ENCODE data around the gene NF2. TPM values are rescaled to one million over a fixed set of nuclear protein-coding genes. Genes with fewer than 3 reads are reported as not detected.

The NF2 gene
- total RNA-seq, 1 donor from 2014 or later, result 36.2 TPM

DNA sequence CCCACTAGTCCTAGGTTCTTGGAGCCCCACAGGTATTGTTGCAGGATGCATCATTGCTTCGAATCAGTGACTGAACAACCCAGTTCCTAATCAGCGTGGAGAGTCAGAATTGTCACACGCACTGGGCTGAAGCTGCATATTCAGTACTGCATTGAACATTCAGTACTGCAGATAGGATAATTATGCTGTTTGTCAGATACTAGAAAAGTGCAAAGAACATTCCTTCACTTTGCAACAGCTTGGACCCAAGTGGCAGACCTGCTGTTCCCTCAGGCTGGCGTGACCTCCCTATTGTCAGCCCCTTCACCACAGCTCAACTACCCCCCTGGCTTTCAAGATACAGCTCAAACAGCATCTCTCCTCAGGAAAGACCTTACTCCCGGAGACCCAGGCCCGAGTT is 27.6 kb downstream of the NF2 start:
- DNase-seq (ENCODE audit: low spot score), result no peak

GRCh38 chr22:29631725-29632124 is 28.3 kb downstream of the NF2 start:
- no peak for DNase-seq (ENCODE audit: low spot score)

DNA sequence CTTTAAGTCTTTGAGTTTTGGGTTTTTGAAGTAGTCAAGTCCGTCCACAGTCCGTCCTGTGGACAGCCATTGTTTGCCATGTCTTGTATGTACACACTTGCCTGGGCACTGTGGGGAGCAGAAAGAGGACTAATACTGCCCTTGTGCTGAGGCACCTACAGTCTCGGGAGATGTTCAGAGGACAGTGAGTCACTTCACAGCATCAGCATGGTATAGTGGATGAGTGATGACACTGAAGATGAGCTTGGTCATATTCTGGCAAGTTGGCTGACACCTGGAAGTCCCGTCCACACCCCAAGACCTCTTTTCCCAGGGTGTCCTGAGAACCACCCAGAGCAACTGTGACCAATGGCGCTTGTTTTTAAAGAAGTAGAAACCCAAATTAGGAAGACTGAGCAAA is 29.2 kb downstream of the NF2 start:
- DNase-seq (ENCODE audit: low spot score), result no peak

GRCh38 chr22:29633514-29634312 is 30.3 kb downstream of the NF2 start:
- no peak for DNase-seq (ENCODE audit: low spot score)

- DNase-seq (ENCODE audit: low spot score), result no peak
Observed at GRCh38 chr22:29634847-29635246, 31.4 kb downstream of the NF2 start.

DNA sequence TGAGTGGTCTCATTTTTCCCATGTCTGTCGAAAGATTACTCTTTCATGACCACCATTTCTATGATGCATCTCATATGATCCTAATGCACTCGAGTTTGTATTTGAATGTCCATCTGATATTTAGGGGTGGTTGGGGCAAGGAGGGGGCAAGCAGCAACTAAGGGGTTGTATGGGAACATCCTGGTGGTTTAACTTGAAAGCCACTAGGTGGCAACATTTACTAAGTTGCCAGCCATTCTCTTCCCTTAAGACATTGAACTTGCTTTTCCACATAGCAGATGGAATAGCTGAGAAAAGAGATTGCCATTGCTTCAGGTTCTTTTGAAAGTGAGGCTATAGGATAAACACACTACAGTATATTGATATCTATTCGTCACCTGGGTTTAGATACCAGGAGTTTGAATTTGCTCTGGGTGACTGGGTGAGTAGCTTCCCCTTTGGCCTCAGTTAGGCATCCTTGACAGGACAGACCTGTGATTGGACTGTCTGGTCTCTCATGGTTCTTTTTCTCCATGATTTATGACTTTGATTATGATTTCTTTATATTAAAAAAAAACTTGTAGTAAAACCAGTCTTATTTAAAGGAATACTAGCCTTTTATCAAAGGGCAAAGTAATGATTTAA is 32.4 kb downstream of the NF2 start:
- no peak for DNase-seq (ENCODE audit: low spot score)

GRCh38 chr22:29636751-29637150 is 33.3 kb downstream of the NF2 start:
- no peak for DNase-seq (ENCODE audit: low spot score)

GRCh38 chr22:29637181-29637580 is 33.7 kb downstream of the NF2 start:
- DNase-seq (ENCODE audit: low spot score), result no peak

DNA sequence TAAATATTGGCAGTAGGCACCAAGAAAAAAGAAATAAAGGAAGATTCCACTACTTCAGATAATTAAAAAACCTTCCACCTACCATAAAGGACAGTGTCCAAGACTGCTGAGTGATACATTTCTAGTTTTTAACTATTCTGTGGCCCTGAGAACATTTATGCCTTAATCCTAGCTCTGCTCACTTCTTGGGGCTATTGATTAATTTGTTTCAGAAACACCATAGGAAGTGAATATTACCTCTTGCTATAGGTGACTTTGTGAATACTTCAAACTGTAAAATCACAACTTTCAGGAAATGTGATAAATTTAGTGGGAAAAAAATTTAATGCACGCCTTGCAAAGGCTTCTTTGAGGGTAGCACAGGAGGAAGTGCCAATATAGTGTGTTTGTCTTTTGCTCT is 35.2 kb downstream of the NF2 start:
- no peak for DNase-seq (ENCODE audit: low spot score)

DNA sequence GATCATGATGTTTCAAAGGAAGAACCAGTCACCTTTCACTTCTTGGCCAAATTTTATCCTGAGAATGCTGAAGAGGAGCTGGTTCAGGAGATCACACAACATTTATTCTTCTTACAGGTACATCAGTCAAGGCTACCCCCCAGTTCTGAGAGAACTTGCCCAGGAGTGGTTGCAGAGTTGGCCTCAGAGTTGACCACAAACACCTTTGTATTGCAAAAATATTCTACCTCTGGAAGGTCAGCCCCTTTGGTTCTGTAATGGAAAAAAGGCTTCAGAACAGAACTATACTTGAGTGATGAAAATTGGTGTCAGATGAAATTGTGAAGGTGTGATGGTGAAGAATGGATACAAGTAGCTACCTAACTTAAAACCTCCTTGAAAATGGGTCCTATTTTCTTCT is 35.7 kb downstream of the NF2 start:
- DNase-seq (ENCODE audit: low spot score), result no peak

DNA sequence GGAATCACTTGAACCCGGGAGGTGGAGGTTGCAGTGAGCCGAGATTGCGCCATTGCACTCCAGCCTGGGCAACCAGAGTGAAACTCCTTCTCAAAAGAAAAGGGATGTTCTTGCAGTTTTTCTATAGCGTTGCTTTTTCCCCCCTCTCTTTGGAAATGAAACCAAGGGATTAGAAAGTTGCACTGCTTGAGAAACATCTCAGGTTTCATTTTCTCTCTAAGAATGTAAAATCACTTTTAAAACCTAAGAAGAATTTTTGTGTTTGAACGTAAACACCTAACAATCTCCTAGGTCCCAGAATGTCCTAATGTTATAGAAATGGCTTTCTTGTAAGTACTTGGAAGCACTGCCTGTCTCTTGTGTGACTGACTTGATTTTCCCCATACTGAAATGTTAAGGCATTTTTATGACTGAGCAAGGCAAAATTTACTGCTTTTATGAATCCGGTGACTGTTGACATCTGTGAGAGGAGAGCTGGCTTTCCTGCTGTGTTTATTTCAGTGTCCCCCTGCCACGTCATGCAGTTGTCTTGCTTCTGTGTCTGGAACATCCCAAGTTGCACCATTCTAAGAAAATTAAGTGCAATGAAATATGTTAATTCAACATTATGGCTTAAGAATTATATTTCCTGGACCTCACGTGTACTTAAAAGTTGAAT is 37.7 kb downstream of the NF2 start:
- DNase-seq (ENCODE audit: low spot score), result no peak

GRCh38 chr22:29641700-29642330 is 38.4 kb downstream of the NF2 start:
- DNase-seq (ENCODE audit: low spot score), result no peak

DNA sequence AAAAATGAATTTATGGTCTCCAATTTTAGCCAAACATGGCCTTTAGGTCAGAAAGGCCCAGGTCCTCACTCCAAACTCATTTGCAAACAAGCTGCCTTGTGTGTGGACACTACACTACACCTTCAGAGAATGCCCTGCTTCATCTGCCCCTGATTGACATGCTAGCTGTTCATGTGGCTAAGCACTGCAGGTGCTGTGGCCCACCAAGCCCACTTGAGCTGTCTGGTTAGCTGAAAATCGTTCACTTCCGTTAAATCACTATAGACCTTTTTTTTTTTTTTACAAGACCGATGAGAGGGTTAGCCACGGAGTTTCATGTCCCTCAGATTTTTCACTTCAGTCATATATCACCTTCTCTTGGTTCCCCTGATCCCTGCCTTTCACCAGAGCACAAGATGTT is 39.3 kb downstream of the NF2 start:
- DNase-seq (ENCODE audit: low spot score), result no peak

DNA sequence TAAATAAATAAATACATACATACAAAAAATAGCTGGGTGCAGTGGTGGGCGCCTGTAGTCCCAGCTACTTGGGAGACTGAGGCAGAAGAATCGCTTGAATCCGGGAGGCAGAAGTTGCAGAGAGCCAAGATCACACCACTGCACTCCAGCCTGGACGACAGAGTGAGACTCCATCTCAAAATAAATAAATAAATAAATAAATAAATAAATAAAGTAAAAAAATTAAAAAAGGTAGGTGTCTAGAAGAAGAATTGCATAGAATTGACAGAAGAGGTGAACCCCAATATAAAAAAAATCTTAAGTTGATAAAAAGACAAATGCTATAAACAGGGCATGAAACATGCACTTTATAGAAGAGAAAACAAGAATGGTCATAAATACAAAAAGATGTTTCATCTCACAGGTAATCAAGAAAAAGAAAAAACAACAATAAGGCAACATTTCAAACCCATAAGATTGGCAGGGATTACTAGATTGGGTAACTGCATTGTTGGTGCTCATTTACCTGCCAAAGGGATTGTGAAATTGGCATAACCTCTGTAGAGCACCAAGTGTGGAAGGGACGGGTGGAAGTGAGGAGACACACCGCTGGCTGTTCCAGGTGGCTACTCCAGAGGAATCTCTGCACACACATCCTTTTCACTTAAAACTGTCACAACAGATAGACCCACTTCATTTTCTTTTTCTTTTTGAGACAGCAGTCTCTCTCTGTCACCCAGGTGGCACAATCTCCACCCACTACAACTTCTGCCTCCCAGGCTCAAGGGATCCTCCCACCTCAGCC is 44.7 kb downstream of the NF2 start:
- no peak for DNase-seq (ENCODE audit: low spot score)

DNA sequence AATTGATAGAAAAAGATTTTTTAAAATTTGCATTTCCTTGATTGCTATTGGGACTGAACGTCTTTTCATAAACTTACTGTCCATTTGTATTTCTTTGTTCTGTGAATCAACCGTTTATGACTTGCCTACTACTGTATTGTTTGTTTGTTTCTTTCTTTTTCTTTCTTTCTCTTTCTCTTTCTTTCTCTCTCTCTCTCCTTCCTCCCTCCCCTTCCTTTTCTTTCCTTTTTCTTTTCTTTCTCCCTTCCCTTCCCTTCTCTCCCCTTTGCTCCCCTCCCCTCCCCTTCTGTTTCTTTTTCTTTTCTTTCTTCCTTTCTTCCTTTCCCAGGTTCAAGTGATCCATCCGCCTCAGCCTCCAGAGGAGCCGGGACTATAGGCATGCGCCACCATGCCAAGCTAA is 46.9 kb downstream of the NF2 start:
- DNase-seq (ENCODE audit: low spot score), result no peak

- DNase-seq (ENCODE audit: low spot score), result no peak
Observed at GRCh38 chr22:29651652-29652051, 48.2 kb downstream of the NF2 start.

DNA sequence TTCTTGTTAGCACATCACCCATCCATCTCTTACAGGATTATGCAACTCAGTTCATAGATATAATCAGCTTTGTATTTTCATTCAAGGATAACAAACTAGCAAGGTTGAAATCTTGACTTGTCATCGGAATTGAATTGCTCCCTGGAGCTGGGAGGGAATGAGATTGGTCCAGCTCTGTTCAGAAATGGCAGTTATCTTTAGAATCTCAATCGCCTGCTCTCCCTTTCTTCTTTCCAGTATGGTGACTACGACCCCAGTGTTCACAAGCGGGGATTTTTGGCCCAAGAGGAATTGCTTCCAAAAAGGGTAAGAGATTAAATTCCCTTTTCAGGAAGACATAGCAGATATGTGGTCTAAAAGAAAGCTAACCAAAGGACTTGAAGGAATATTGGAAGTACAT is 51.0 kb downstream of the NF2 start:
- no peak for DNase-seq (ENCODE audit: low spot score)

DNA sequence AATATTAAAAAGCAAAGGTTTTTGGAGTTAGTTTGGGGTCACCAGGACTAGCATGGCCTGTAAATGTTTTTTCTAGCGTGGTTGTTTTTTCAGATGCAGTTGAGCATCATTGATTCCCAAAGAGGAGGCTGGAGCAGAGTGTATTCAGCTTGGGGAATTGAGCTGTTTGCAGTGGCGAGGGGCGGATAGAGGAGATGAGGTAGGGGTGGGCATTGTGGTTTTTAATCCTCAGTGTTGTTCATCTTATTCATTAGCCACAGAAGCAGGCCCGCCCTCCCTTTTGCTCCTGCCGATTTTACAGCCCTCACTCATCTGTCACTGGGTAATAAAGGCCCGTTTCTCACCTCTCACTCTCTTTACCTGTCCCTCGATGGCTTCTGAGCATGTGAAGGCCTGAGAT is 51.4 kb downstream of the NF2 start:
- DNase-seq (ENCODE audit: low spot score), result no peak

DNA sequence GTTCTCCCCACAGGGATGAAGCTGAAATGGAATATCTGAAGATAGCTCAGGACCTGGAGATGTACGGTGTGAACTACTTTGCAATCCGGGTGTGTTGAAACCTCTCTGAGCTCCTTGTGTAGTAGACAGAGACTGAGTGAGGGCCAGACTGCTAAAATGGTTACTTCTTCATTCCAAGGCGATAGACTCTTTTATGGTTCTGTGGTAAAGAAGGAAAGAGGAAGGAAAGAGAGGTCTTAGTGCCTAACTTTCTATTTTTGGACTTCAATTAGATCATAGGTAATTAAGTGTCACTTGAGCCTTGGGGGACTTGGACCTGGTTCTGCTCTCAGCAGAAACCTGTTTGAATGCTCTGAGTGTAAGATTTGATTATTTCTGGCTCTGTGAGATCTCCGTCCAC is 54.7 kb downstream of the NF2 start:
- no peak for DNase-seq (ENCODE audit: low spot score)

DNA sequence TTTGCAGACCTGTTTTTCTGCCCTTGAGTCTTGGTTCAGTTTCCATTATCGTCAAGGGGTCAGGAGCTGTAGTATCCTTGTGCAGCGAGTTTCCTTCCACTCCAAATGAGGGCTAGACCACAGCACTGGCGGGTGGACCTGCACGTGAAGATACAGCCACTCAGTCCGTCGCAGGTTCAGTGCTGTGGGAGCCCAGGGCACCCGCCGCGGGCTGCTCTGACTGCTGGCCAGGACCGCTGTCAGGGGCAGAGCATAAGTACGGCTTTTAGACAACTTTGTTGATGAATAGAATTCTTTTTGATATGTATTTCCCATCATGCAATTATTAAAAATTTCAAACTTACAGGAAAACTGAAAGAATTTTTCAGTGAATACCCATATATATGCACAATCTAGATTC is 56.6 kb downstream of the NF2 start:
- DNase-seq (ENCODE audit: low spot score), result no peak

DNA sequence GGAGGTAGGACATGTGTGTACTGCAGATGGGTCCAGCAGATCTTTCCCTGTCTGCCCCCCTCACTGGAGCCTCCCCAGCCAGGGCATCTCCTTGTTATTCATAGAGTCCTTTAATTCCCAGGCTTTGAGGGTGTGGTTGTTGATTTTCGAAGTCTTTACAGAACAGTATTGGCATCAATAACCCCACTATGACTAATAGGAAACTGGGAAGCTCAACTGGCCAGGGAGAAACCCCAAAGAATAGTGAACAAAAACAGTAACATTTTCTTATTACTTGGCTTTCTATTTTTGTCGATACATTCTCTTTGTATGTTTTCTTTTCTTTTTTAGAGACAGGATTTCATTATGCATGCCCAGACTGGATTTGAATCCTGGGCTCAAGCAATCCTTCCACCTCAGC is 57.9 kb downstream of the NF2 start:
- DNase-seq (ENCODE audit: low spot score), result no peak
